H9 (cell line): ENCODE measurements around the gene DNAH1. TPM values are rescaled to one million over a fixed set of nuclear protein-coding genes. Genes with fewer than 3 reads are reported as not detected.

ENCODE experiments used
- DNase-seq: peaks from one replicate; pipeline ENCODE4 v3.0.0-alpha.2; 2017
- H2AFZ ChIP-seq: one replicate; pipeline ENCODE4 v1.6.1; 2013; ENCODE audit warnings: mild to moderate bottlenecking, low read length, control low read depth, moderate library complexity
- H2AK5ac ChIP-seq: 2 replicates; pipeline ENCODE4 v1.6.1; 2013; ENCODE audit warnings: low read length, control low read depth, mixed read lengths; ENCODE audit not compliant: insufficient read length
- H2BK120ac ChIP-seq: one replicate; pipeline ENCODE4 v1.6.1; 2013; ENCODE audit warnings: low read depth, mild to moderate bottlenecking, low read length, control low read depth, inconsistent platforms; ENCODE audit not compliant: poor library complexity, severe bottlenecking
- H2BK12ac ChIP-seq: 2 replicates; pipeline ENCODE4 v1.6.1; 2013; ENCODE audit warnings: low read length, control low read depth, mixed read lengths, low read depth; ENCODE audit not compliant: insufficient read length
- H2BK15ac ChIP-seq: 2 replicates; pipeline ENCODE4 v1.6.1; 2013; ENCODE audit warnings: low read depth, low read length, control low read depth
- H2BK20ac ChIP-seq: one replicate; pipeline ENCODE4 v1.6.1; 2013; ENCODE audit warnings: low read depth, mild to moderate bottlenecking, low read length, control low read depth, inconsistent platforms; ENCODE audit not compliant: poor library complexity, severe bottlenecking
- H2BK5ac ChIP-seq: 2 replicates; pipeline ENCODE4 v1.6.1; 2013; ENCODE audit warnings: low read length, control low read depth, mixed read lengths; ENCODE audit not compliant: insufficient read length
- H3K14ac ChIP-seq: 2 replicates; pipeline ENCODE4 v1.6.1; 2013; ENCODE audit warnings: low read length, control low read depth; ENCODE audit not compliant: insufficient read depth
- H3K18ac ChIP-seq: 2 replicates; pipeline ENCODE4 v1.6.1; 2013; ENCODE audit warnings: low read depth, mild to moderate bottlenecking, mixed read lengths, low read length, control low read depth; ENCODE audit not compliant: insufficient read length
- H3K23ac ChIP-seq: 2 replicates; pipeline ENCODE4 v1.6.1; 2013; ENCODE audit warnings: low read length, control low read depth, mixed read lengths, low read depth; ENCODE audit not compliant: insufficient read length
- H3K23me2 ChIP-seq: 2 replicates; pipeline ENCODE4 v1.6.1; 2013; ENCODE audit warnings: low read depth, mild to moderate bottlenecking, mixed read lengths, low read length, control low read depth; ENCODE audit not compliant: insufficient read length, poor library complexity, severe bottlenecking
- H3K27ac ChIP-seq: 2 replicates; pipeline ENCODE4 v1.5.1; 2013; ENCODE audit warnings: low read length, control low read depth, mixed read lengths, low read depth; ENCODE audit not compliant: insufficient read length
- H3K27me3 ChIP-seq: 2 replicates; pipeline ENCODE4 v1.6.1; 2013; ENCODE audit warnings: low read length, control low read depth, inconsistent platforms; ENCODE audit not compliant: insufficient read depth
- H3K4ac ChIP-seq: 2 replicates; pipeline ENCODE4 v1.6.1; 2013; ENCODE audit warnings: low read depth, mild to moderate bottlenecking, control low read depth, inconsistent platforms, low read length, moderate library complexity
- H3K4me1 ChIP-seq: 2 replicates; pipeline ENCODE4 v1.6.1; 2013; ENCODE audit warnings: low read length, control low read depth, inconsistent platforms; ENCODE audit not compliant: insufficient read depth
- H3K4me2 ChIP-seq: 2 replicates; pipeline ENCODE4 v1.6.1; 2013; ENCODE audit warnings: low read length, control low read depth, mixed read lengths; ENCODE audit not compliant: insufficient read length, insufficient read depth
- H3K56ac ChIP-seq: 2 replicates; pipeline ENCODE4 v1.6.1; 2013; ENCODE audit warnings: low read depth, mild to moderate bottlenecking, mixed read lengths, low read length, control low read depth; ENCODE audit not compliant: insufficient read length
- H3K79me1 ChIP-seq: 2 replicates; pipeline ENCODE4 v1.6.1; 2013; ENCODE audit warnings: low read depth, mild to moderate bottlenecking, moderate library complexity, low read length, control low read depth, inconsistent platforms; ENCODE audit not compliant: insufficient read depth, poor library complexity, severe bottlenecking
- H3K79me2 ChIP-seq: 2 replicates; pipeline ENCODE4 v1.6.1; 2013; ENCODE audit warnings: low read length, control low read depth, inconsistent platforms; ENCODE audit not compliant: insufficient read depth
- H3K9ac ChIP-seq: 2 replicates; pipeline ENCODE4 v1.6.1; 2013; ENCODE audit warnings: low read length, control low read depth, mixed read lengths; ENCODE audit not compliant: insufficient read length; ENCODE audit errors: extremely low read depth
- H3K9me3 ChIP-seq: one replicate; pipeline ENCODE4 v1.6.1; 2013; ENCODE audit warnings: low read depth, low read length, inconsistent platforms; ENCODE audit not compliant: control insufficient read depth
- H3T11ph ChIP-seq: one replicate; pipeline ENCODE4 v1.6.1; 2013; ENCODE audit warnings: mild to moderate bottlenecking, low read length, control low read depth, inconsistent platforms
- H4K20me1 ChIP-seq: one replicate; pipeline ENCODE4 v1.6.1; 2013; ENCODE audit not compliant: control insufficient read depth, insufficient read length, insufficient read depth
- H4K5ac ChIP-seq: 2 replicates; pipeline ENCODE4 v1.6.1; 2013; ENCODE audit warnings: low read depth, mild to moderate bottlenecking, mixed read lengths, low read length, control low read depth; ENCODE audit not compliant: insufficient read length
- H4K8ac ChIP-seq: replicated peaks from 2 replicates; pipeline ENCODE4 v1.6.1; 2013; ENCODE audit warnings: low read length, control low read depth, mixed read lengths, low read depth; ENCODE audit not compliant: insufficient read length
- H4K91ac ChIP-seq: 2 replicates; pipeline ENCODE4 v1.6.1; 2013; ENCODE audit warnings: low read depth, mild to moderate bottlenecking, moderate library complexity, mixed read lengths, low read length, control low read depth; ENCODE audit not compliant: insufficient read length
- H3K27ac Mint-ChIP-seq, 3 experiments: 2 replicates in 2 of 3; 3 replicates in 1 of 3; pipeline ENCODE4 v1.8.0; 2020 to 2021; ENCODE audit warnings: mixed read lengths in 3 of 3, mild to moderate bottlenecking in 1 of 3, moderate library complexity in 1 of 3
- H3K27me3 Mint-ChIP-seq: 2 replicates; pipeline ENCODE4 v1.8.0; 2021; ENCODE audit warnings: low read depth, mild to moderate bottlenecking, moderate library complexity, mixed read lengths
- H3K36me3 Mint-ChIP-seq, 3 experiments: 2 replicates in 2 of 3; 3 replicates in 1 of 3; pipeline ENCODE4 v1.8.0; 2020 to 2021; ENCODE audit warnings: low read depth in 3 of 3, mixed read lengths in 3 of 3; ENCODE audit not compliant: insufficient read depth in 1 of 3
- H3K4me1 Mint-ChIP-seq, 2 experiments: 2 replicates each; pipeline ENCODE4 v1.8.0; 2020; ENCODE audit warnings: mixed read lengths in 2 of 2
- H3K4me3 Mint-ChIP-seq, 2 experiments: 2 replicates in 1 of 2; 3 replicates in 1 of 2; pipeline ENCODE4 v1.8.0; 2020 to 2021; ENCODE audit warnings: mild to moderate bottlenecking in 2 of 2, mixed read lengths in 2 of 2, moderate library complexity in 1 of 2
- H3K9me3 Mint-ChIP-seq, 2 experiments: 2 replicates in 1 of 2; 3 replicates in 1 of 2; pipeline ENCODE4 v1.8.0; 2020; ENCODE audit warnings: mild to moderate bottlenecking in 2 of 2, mixed read lengths in 2 of 2, moderate library complexity in 1 of 2
- CTCF ChIP-seq: fragments of 200-600 bp; sonication (generic); conservative IDR thresholded peaks from 3 replicates; pipeline ENCODE4 v1.8.0; 2021; ENCODE audit warnings: antibody characterized with exemption, mild to moderate bottlenecking
- WGBS: extraction: QIAGEN DNeasy Blood & Tissue Kit; methylation state at CpG from one replicate; pipeline ENCODE4 v1.1.7; 2013; ENCODE audit warnings: missing lambda C conversion rate, low lambda C conversion rate, mixed read lengths; ENCODE audit not compliant: insufficient read length; ENCODE audit errors: extremely low coverage; 5-methylcytosine and 5-hydroxymethylcytosine counted together
- total RNA-seq: library from RNA; stranded (reverse); gene quantifications from 2 replicates; pipeline ENCODE4 v1.2.1, GENCODE V29; 2021

Gene DNAH1
- total RNA-seq, 1 experiment from 2014 or later, result 2.0 TPM

- no peaks in the 10 kb centered on the region for H3K79me1 ChIP-seq
- H3K18ac ChIP-seq, result no peak overlapping the region
- no peak overlapping the region for H3K27ac Mint-ChIP-seq
- H3K27ac ChIP-seq, result no peak overlapping the region
- no peak overlapping the region for H4K91ac ChIP-seq
- no peaks in the 10 kb centered on the region for H3K9me3 Mint-ChIP-seq
- H3K23ac ChIP-seq, result no peak overlapping the region
- no peaks in the 10 kb centered on the region for H3K23me2 ChIP-seq
- H2AK5ac ChIP-seq, result no peak overlapping the region
- no peaks in the 10 kb centered on the region for H3K9me3 ChIP-seq
- no peak overlapping the region for H3K9ac ChIP-seq
- H2AFZ ChIP-seq, result no peak overlapping the region
- no peak overlapping the region for H3K14ac ChIP-seq
- H3T11ph ChIP-seq, result no peak overlapping the region
- no peak overlapping the region for H4K5ac ChIP-seq
- no peak overlapping the region for H2BK20ac ChIP-seq
- peaks cover 0 to 3% of the 10 kb centered on the region in 2 experiments; a peak in 1 of 4 replicates for H3K4me1 Mint-ChIP-seq
- no peak overlapping the region for H2BK5ac ChIP-seq
- no CpG with 5 or more reads among the region's 9 CpGs for WGBS
- TF ChIP-seq CTCF, result no peak
- H3K4me1 ChIP-seq, result no peaks in the 10 kb centered on the region
- H2BK120ac ChIP-seq, result no peak overlapping the region
- H2BK12ac ChIP-seq, result no peak overlapping the region
- no peaks in the 10 kb centered on the region; the same call in 1 of the 2 replicates for H3K27me3 Mint-ChIP-seq
- no peaks in the 10 kb centered on the region for H3K36me3 Mint-ChIP-seq
- H3K4me2 ChIP-seq, result no peak overlapping the region
- no peak overlapping the region for H2BK15ac ChIP-seq
- no peak for DNase-seq
- H3K56ac ChIP-seq, result no peak overlapping the region
- H3K4me3 Mint-ChIP-seq, result no peak overlapping the region; a peak in 1 of 5 replicates
- H3K79me2 ChIP-seq, result no peaks in the 10 kb centered on the region
- H4K8ac ChIP-seq, result no peak overlapping the region
- no peaks in the 10 kb centered on the region for H3K27me3 ChIP-seq
- H4K20me1 ChIP-seq, result no peaks in the 10 kb centered on the region
- no peak overlapping the region for H3K4ac ChIP-seq
Observed at GRCh38 chr3:52330194-52330805, 14.2 kb downstream of the DNAH1 start.
